Sigmoid colon (tissue), 7 donors: ENCODE data around the gene ZSWIM5. TPM values are rescaled to one million over a fixed set of nuclear protein-coding genes. Genes with fewer than 3 reads are reported as not detected.

ENCODE experiments used
- DNase-seq: peaks from one replicate; pipeline ENCODE4 v3.0.0-alpha.2; 2019
- H3K27ac ChIP-seq, 4 donors: fragments of 200-600 bp; sonication (generic); one replicate each; pipeline ENCODE4 v1.5.1; 2016 to 2019; ENCODE audit warnings: mild to moderate bottlenecking in 1 of 4
- H3K27me3 ChIP-seq, 3 donors: fragments of 200-600 bp; sonication (generic); one replicate each; pipeline ENCODE4 v1.5.1; 2019; ENCODE audit warnings: mild to moderate bottlenecking in 1 of 3
- H3K36me3 ChIP-seq, 4 donors: fragments of 200-600 bp; sonication (generic); one replicate each; pipeline ENCODE4 v1.5.1; 2016 to 2019
- H3K4me1 ChIP-seq, 4 donors: fragments of 200-600 bp; sonication (generic); one replicate each; pipeline ENCODE4 v1.5.1; 2017 to 2019
- H3K4me3 ChIP-seq, 4 donors: fragments of 200-600 bp; sonication (generic); one replicate each; pipeline ENCODE4 v1.5.1; 2017 to 2019; ENCODE audit warnings: mild to moderate bottlenecking in 2 of 4, moderate library complexity in 1 of 4
- H3K9me3 ChIP-seq, 4 donors: fragments of 200-600 bp in 3 of 4; sonication (generic) in 3 of 4; one replicate each; pipeline versions ENCODE4 v1.5.1 to v1.6.1; 2013 to 2019
- EP300 ChIP-seq, 4 donors: sonication (generic); formaldehyde crosslinking; IDR thresholded peaks; one replicate each; pipeline ENCODE4 v1.6.1; 2017; ENCODE audit warnings: antibody characterized with exemption in 4 of 4
- POLR2A ChIP-seq, 2 donors: fragments of 450-650 bp; IDR thresholded peaks; one replicate each; pipeline ENCODE4 v1.6.1; 2016; ENCODE audit warnings: antibody characterized with exemption in 2 of 2, mild to moderate bottlenecking in 2 of 2, moderate library complexity in 2 of 2
- POLR2AphosphoS5 ChIP-seq, 4 donors: sonication (generic); formaldehyde crosslinking; IDR thresholded peaks; one replicate each; pipeline ENCODE4 v1.6.1; 2017; ENCODE audit warnings: antibody characterized with exemption in 4 of 4
- WGBS, 2 donors: extraction: QIAGEN DNeasy Blood & Tissue Kit; methylation state at CpG; one replicate each; pipeline ENCODE4 v1.1.7; 2013; 5-methylcytosine and 5-hydroxymethylcytosine counted together
- intact Hi-C: fragments of 100-400 bp; cut with DNase I; formaldehyde crosslinking; loops from one replicate; pipeline ENCODE4 v1.15.1; 2023
- polyA plus RNA-seq, 3 donors: library from polyadenylated mRNA; stranded (reverse); fragments of 200-250 nt; gene quantifications; one replicate each; pipeline ENCODE4 v1.2.3, GENCODE V29; 2013
- total RNA-seq, 4 donors: library from RNA; depleted of rRNA; stranded (reverse); fragments of >200 nt; gene quantifications; one replicate each; pipeline ENCODE4 v1.1.0, GENCODE V29; 2016
- TF ChIP-seq, protein P1 (sequence below), 4 experiments: fragments of 450-650 bp in 3 of 4; fragments of 200-600 bp in 1 of 4; IDR thresholded peaks; one replicate each; pipeline ENCODE4 v1.5.1; 2016 to 2019; ENCODE audit warnings: antibody characterized with exemption in 4 of 4, mild to moderate bottlenecking in 3 of 4, moderate library complexity in 2 of 4
- donor health status: healthy with polysubstance abuse.
- donor health status: Bipolar disorder and iron deficiency.
- donor health status: healthy.

ZSWIM5 gene
- total and polyA plus RNA-seq, 7 donors: 2.4 to 4.3 (median 3.2) TPM

DNA sequence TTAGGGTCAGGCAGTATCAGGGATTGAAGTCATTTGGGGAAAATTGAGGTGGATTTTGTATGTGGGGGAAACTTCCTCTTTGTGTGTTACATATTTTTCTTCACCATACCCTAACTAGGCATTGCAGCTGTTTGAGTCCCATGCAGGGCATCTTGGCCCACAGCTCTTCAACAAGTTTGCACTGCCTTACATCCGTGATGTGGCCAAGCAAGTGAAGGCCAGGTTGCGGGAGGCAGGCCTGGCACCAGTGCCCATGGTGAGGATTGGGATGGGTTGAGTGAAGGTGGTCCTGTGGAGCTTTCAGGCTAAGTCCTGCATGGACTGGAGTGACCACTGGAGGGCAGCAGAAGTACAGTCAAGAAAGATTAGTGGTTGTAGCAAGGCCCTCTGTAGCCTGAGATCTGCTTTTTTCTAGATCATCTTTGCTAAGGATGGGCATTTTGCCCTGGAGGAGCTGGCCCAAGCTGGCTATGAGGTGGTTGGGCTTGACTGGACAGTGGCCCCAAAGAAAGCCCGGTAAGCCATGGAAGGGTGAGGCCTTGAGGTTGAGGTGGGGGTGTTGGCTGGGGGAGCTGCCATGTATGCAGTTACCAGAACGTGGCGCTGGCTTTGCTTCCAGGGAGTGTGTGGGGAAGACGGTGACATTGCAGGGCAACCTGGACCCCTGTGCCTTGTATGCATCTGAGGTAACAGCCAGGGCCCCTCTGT lies 191.9 kb downstream of the ZSWIM5 start:
- DNase-seq: peak; percentile 86
- Histone ChIP-seq H3K4me1 (peaks cover 3 to 48% (median 44%) of the 10 kb centered on the region in 4 donors), H3K9me3 (no peaks in the 10 kb centered on the region), H3K36me3 (peaks cover 0 to 21% (median 5%) of the 10 kb centered on the region in 4 donors), H3K27me3 (no peaks in the 10 kb centered on the region), H3K27ac (peak overlapping the region in 3 of 4 donors; percentile 39 to 56 (median 40)), H3K4me3 (no peak overlapping the region)
- 47 to 50% methylated on average over 6 of the region's 6 CpGs for WGBS, 2 donors
- TF ChIP-seq POLR2AphosphoS5 (IDR thresholded peaks at IDR 0.05): no peak
- TF ChIP-seq, protein P1, sequence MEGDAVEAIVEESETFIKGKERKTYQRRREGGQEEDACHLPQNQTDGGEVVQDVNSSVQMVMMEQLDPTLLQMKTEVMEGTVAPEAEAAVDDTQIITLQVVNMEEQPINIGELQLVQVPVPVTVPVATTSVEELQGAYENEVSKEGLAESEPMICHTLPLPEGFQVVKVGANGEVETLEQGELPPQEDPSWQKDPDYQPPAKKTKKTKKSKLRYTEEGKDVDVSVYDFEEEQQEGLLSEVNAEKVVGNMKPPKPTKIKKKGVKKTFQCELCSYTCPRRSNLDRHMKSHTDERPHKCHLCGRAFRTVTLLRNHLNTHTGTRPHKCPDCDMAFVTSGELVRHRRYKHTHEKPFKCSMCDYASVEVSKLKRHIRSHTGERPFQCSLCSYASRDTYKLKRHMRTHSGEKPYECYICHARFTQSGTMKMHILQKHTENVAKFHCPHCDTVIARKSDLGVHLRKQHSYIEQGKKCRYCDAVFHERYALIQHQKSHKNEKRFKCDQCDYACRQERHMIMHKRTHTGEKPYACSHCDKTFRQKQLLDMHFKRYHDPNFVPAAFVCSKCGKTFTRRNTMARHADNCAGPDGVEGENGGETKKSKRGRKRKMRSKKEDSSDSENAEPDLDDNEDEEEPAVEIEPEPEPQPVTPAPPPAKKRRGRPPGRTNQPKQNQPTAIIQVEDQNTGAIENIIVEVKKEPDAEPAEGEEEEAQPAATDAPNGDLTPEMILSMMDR (IDR thresholded peaks at IDR 0.05): peak; percentile 81 to 92 (median 90)
- TF ChIP-seq POLR2A (IDR thresholded peaks at IDR 0.05): no peak
- no peak for TF ChIP-seq EP300 (IDR thresholded peaks at IDR 0.05)
- intact Hi-C loops: loop anchor here (1.0 to 10.0 kb wide), 7 partner anchors 172 to 673 kb away; partner anchors contain the start of genes BEST4, GPBP1L1, NASP and PTCH2

DNA sequence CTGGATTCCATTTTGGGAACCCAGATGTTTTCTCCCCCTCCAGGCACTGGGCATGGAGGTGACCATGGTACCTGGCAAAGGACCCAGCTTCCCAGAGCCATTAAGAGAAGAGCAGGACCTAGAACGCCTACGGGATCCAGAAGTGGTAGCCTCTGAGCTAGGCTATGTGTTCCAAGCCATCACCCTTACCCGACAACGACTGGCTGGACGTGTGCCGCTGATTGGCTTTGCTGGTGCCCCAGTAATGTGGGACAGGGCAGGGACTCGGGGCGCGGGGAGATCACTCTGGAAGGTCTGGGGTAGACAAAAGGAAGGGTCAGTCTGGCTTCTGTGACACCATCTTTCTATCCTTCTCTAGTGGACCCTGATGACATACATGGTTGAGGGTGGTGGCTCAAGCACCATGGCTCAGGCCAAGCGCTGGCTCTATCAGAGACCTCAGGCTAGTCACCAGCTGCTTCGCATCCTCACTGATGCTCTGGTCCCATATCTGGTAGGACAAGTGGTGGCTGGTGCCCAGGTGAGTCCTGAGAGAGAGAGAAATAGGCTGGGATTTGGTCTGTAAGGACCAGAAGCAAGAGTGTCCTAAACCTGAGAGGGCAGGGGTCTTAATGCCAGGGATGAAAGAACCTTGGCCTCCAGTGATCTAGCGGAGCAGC lies 192.7 kb downstream of the ZSWIM5 start:
- no peak for DNase-seq
- TF ChIP-seq POLR2AphosphoS5 (IDR thresholded peaks at IDR 0.05): no peak
- TF ChIP-seq EP300 (IDR thresholded peaks at IDR 0.05): no peak
- TF ChIP-seq, protein P1 (IDR thresholded peaks at IDR 0.05): no peak
- no peak for TF ChIP-seq POLR2A (IDR thresholded peaks at IDR 0.05)
- Histone ChIP-seq H3K9me3 (no peaks in the 10 kb centered on the region), H3K27ac (peak overlapping the region in 2 of 4 donors; percentile 78 to 94), H3K36me3 (peaks cover 7 to 29% (median 12%) of the 10 kb centered on the region in 4 donors), H3K4me1 (peaks cover 3 to 54% (median 50%) of the 10 kb centered on the region in 4 donors), H3K27me3 (no peaks in the 10 kb centered on the region), H3K4me3 (no peak overlapping the region)
- WGBS, 2 donors: 85 to 87% methylated on average over 12 of the region's 12 CpGs
- intact Hi-C loops: loop anchor here (1.0 to 10.0 kb wide), 10 partner anchors 27 to 674 kb away; partner anchors contain the start of genes BEST4, EIF2B3, GPBP1L1 and MUTYH

DNA sequence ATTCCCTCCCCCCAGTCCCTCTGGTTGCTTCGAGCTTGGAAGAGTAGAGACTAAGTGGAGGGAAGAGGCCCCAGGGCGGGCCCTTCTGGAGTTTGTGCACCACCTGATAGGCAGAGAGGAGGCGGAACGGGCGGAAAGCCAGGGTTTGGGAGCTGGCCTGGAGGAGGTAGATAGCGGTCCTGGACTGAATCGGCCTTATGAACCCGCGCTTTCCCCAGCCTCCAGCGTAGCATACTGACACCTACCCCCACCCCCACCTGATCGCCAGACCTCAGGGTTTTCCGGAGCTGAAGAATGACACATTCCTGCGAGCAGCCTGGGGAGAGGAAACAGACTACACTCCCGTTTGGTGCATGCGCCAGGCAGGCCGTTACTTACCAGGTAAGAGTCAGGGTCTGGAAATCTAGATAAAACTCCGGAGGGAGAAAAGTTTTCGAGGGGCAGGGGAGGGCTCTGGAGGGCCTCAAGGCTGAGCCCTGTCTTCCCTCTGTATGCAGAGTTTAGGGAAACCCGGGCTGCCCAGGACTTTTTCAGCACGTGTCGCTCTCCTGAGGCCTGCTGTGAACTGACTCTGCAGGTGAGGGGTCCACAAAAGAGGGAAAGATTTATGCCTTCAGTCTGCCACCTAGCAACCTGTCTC lies 193.6 kb downstream of the ZSWIM5 start:
- intact Hi-C loops: loop anchor here (2.0 to 10.0 kb wide), 9 partner anchors 26 to 675 kb away; partner anchors contain the start of genes BEST4, EIF2B3, GPBP1L1 and MUTYH
- peak; percentile 90 for DNase-seq
- 7 to 17% methylated on average over 21 of the region's 21 CpGs for WGBS, 2 donors
- Histone ChIP-seq H3K27me3 (no peaks in the 10 kb centered on the region), H3K4me1 (peaks cover 3 to 54% (median 50%) of the 10 kb centered on the region in 4 donors), H3K4me3 (peak overlapping the region; percentile 48 to 100 (median 82)), H3K27ac (peak overlapping the region; percentile 78 to 94 (median 85)), H3K9me3 (no peaks in the 10 kb centered on the region), H3K36me3 (peaks cover 16 to 38% (median 21%) of the 10 kb centered on the region in 4 donors)
- TF ChIP-seq POLR2A (IDR thresholded peaks at IDR 0.05) (no peak), POLR2AphosphoS5 (IDR thresholded peaks at IDR 0.05) (no peak), EP300 (IDR thresholded peaks at IDR 0.05) (no peak)
- TF ChIP-seq, protein P1 (IDR thresholded peaks at IDR 0.05): no peak

DNA sequence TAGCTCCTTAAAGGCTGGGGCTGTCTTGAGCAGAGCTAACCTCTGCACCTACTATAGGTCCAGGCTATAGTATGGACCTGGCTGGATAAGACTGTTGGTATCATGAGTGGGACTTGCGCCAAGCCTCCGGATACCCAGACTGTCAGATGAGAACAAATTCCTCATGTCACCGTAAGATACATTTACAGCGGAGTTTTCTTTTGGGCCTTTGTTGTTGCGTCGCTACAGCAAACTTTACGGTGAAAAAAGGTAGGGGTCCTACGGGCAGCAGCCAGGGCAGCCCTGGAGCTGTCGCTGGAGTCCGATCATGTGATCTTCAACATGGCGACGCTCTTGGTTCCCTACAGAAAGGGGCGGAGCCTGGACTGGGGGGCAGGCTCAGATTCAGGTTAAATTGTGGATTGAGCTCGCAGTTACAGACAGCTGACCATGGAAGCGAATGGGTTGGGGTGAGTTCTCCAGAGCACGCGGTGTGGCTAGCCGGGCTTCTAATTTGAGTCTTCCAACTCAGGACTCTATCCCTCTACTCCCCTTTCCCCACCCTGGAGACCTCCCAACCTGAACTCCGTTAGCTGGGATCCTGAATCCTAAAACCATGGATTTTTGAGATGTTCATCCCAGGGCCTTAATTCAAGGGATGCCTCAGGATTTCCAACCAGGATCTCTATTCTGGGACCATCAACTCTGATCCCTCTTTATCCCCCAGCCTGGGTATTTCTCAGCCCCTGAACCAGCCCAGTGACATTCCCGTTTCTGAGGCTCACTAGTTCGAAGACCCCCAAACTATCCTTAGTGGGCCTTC lies 194.4 kb downstream of the ZSWIM5 start, which contains the start of gene UROD:
Gene UROD, plus strand, starts transcription at position 418 of the 802 bp plus-strand sequence. Its CDS starts 12 bp downstream, at position 430.
- H3K27ac ChIP-seq: peak within 1 kb of the TSS; percentile 78 to 94 (median 85)
- H3K36me3 ChIP-seq: peaks cover 22 to 45% (median 28%) of the 10 kb centered on the region in 4 donors
- H3K4me1 ChIP-seq: peaks cover 3 to 54% (median 50%) of the 10 kb centered on the region in 4 donors
- intact Hi-C loops: loop anchor here (2.0 to 10.0 kb wide), 9 partner anchors 25 to 675 kb away; partner anchors contain the start of genes BEST4, EIF2B3, GPBP1L1 and MUTYH
- no peaks in the 10 kb centered on the region for H3K9me3 ChIP-seq
- peak within 1 kb of the TSS; percentile 65 to 100 (median 82) for H3K4me3 ChIP-seq
- DNase-seq: peak; percentile 96
- no peaks in the 10 kb centered on the region for H3K27me3 ChIP-seq
- WGBS, 2 donors: 0% methylated on average over 21 of the region's 21 CpGs
- peak in 1 of 2 donors; percentile 13 for TF ChIP-seq POLR2A (IDR thresholded peaks at IDR 0.05)
- TF ChIP-seq, protein P1 (IDR thresholded peaks at IDR 0.05): no peak
- peak; percentile 26 to 82 (median 66) for TF ChIP-seq POLR2AphosphoS5 (IDR thresholded peaks at IDR 0.05)
- peak in 1 of 4 donors; percentile 34 for TF ChIP-seq EP300 (IDR thresholded peaks at IDR 0.05)
